IPS DF 19.7 (cell line): ENCODE measurements around the gene BRWD1.
"Not testable (repeated sequence)": the region's sequence is repeated elsewhere in the genome, so short reads cannot be mapped to it uniquely, and the experiment has no call there.

Source experiments
- DNase-seq: peaks from one replicate; pipeline ENCODE4 v3.0.0-alpha.2; 2013; ENCODE audit warnings: low read depth, low spot score

BRWD1 gene

GRCh38 chr21:39173716-39174680, 139.4 kb downstream of the BRWD1 start:
- no peak for DNase-seq

GRCh38 chr21:39169906-39170305, 143.5 kb downstream of the BRWD1 start:
- no peak for DNase-seq

GRCh38 chr21:39168800-39169199, 144.6 kb downstream of the BRWD1 start:
- no peak for DNase-seq

GRCh38 chr21:39164523-39164922, 148.9 kb downstream of the BRWD1 start:
- DNase-seq, result no peak

GRCh38 chr21:39161064-39161463, 152.4 kb downstream of the BRWD1 start:
- DNase-seq, result no peak

- no peak for DNase-seq
Observed at GRCh38 chr21:39159342-39160063, 153.9 kb downstream of the BRWD1 start.

- DNase-seq, result not testable (repeated sequence)
Observed at GRCh38 chr21:39157241-39157640, 156.2 kb downstream of the BRWD1 start.

GRCh38 chr21:39156024-39156423, 157.4 kb downstream of the BRWD1 start:
- no peak for DNase-seq

- no peak for DNase-seq
Observed at GRCh38 chr21:39155578-39155977, 157.9 kb downstream of the BRWD1 start.

GRCh38 chr21:39153842-39154241, 159.6 kb downstream of the BRWD1 start:
- no peak for DNase-seq

GRCh38 chr21:39153373-39153772, 160.1 kb downstream of the BRWD1 start:
- no peak for DNase-seq

- DNase-seq, result no peak
Observed at GRCh38 chr21:39152271-39152670, 161.2 kb downstream of the BRWD1 start.

- DNase-seq, result no peak
Observed at GRCh38 chr21:39150877-39151276, 162.6 kb downstream of the BRWD1 start.

GRCh38 chr21:39150316-39150715, 163.1 kb downstream of the BRWD1 start:
- no peak for DNase-seq

GRCh38 chr21:39149882-39150281, 163.6 kb downstream of the BRWD1 start:
- no peak for DNase-seq

GRCh38 chr21:39148975-39149374, 164.5 kb downstream of the BRWD1 start:
- no peak for DNase-seq

- DNase-seq, result no peak
Observed at GRCh38 chr21:39144191-39144590, 169.2 kb downstream of the BRWD1 start.

GRCh38 chr21:39142972-39143371, 170.5 kb downstream of the BRWD1 start:
- DNase-seq, result no peak

- DNase-seq, result no peak
Observed at GRCh38 chr21:39141502-39141901, 171.9 kb downstream of the BRWD1 start.

- DNase-seq, result no peak
Observed at GRCh38 chr21:39137248-39138178, 175.9 kb downstream of the BRWD1 start.

- no peak for DNase-seq
Observed at GRCh38 chr21:39136711-39137110, 176.7 kb downstream of the BRWD1 start.

- DNase-seq, result not testable (repeated sequence)
Observed at GRCh38 chr21:39136138-39136537, 177.3 kb downstream of the BRWD1 start.
